ENCODE measurements around the gene NAGA. TPM values are rescaled to one million over a fixed set of nuclear protein-coding genes. Genes with fewer than 3 reads are reported as not detected.

The NAGA gene
- total and polyA plus RNA-seq, 7 donors: 6.6 to 28.6 (median 21.6) TPM

DNA sequence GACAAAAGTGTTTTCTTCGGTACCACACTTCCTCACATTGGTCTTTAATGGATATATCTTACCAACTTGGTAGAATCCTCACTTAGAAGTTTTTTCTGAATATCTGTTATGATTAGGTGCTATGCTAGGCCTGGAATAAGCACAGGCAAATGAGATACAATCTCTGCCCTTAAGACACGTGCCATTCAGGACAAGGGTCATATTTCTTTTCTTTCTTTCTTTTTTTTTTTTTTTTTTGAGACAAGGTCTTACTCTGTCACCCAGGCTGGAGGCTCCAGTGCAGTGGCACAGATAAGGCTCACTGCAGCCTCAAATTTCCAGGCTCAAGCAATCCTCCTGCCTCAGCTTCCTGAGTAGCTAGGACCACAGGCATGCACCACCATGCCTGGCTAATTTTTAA is 49.0 kb downstream of the NAGA start:
- no peaks in the 10 kb centered on the region for H3K27me3 ChIP-seq
- no peak overlapping the region for H3K4me3 ChIP-seq
- H3K4me1 ChIP-seq: no peaks in the 10 kb centered on the region
- TF ChIP-seq POLR2A (IDR thresholded peaks at IDR 0.05) (no peak), POLR2AphosphoS5 (IDR thresholded peaks at IDR 0.05) (no peak), EP300 (IDR thresholded peaks at IDR 0.05) (no peak)
- TF ChIP-seq, protein P1, sequence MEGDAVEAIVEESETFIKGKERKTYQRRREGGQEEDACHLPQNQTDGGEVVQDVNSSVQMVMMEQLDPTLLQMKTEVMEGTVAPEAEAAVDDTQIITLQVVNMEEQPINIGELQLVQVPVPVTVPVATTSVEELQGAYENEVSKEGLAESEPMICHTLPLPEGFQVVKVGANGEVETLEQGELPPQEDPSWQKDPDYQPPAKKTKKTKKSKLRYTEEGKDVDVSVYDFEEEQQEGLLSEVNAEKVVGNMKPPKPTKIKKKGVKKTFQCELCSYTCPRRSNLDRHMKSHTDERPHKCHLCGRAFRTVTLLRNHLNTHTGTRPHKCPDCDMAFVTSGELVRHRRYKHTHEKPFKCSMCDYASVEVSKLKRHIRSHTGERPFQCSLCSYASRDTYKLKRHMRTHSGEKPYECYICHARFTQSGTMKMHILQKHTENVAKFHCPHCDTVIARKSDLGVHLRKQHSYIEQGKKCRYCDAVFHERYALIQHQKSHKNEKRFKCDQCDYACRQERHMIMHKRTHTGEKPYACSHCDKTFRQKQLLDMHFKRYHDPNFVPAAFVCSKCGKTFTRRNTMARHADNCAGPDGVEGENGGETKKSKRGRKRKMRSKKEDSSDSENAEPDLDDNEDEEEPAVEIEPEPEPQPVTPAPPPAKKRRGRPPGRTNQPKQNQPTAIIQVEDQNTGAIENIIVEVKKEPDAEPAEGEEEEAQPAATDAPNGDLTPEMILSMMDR (IDR thresholded peaks at IDR 0.05): no peak
- H3K9me3 ChIP-seq: no peaks in the 10 kb centered on the region
- 59 to 86% methylated on average over 2 of the region's 2 CpGs for WGBS, 2 donors
- DNase-seq: no peak
- intact Hi-C loops (cut with DNase I): no loop called here
- H3K36me3 ChIP-seq: no peaks in the 10 kb centered on the region
- no peak overlapping the region for H3K27ac ChIP-seq

DNA sequence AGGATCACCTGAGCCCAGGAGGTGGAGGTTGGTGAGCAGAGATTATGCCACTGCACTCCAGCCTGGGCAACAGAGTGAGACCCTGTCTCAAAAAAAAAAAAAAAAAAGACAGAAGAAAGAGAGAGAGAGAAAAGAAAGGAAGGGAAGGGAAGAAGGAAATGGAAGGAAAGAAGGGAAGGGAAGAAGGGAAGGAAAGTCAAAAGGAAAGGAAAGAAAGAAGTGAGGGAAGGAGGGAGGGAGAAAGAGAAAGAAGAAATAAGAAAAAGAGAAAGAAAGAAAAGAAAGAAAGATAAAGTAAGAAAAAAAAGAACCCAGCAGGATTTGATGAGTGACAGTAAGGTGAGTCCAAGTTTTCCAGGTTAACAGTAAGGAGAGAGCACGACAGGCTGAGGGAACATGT is 52.4 kb downstream of the NAGA start:
- TF ChIP-seq POLR2AphosphoS5 (IDR thresholded peaks at IDR 0.05) (no peak), POLR2A (IDR thresholded peaks at IDR 0.05) (no peak), EP300 (IDR thresholded peaks at IDR 0.05) (no peak)
- TF ChIP-seq, protein P1 (IDR thresholded peaks at IDR 0.05): no peak
- no peak for DNase-seq
- intact Hi-C loops (cut with DNase I): no loop called here
- H3K4me3 ChIP-seq: no peak overlapping the region
- no peaks in the 10 kb centered on the region for H3K9me3 ChIP-seq
- H3K4me1 ChIP-seq: no peaks in the 10 kb centered on the region
- no peak overlapping the region for H3K27ac ChIP-seq
- no peaks in the 10 kb centered on the region for H3K36me3 ChIP-seq
- H3K27me3 ChIP-seq: no peaks in the 10 kb centered on the region
- 90 to 91% methylated on average over 1 of the region's 1 CpG for WGBS, 2 donors

DNA sequence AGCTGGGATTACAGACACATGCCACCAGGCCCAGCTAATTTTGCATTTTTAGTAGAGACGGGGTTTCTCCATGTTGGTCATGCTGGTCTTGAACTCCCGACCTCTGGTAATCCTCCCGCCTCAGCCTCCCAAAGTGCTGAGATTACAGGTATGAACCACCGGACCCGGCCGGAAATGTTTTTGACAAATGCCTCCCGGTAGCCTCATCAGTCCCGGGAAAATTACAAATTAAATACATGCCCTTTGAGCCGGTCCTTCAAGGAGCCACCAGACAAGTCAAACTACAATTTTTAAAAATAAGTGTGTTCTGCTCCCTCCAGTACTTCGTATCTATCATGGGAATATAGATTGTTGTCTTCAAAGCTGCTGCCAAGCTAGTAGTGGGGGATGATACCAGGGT is 54.5 kb downstream of the NAGA start:
- DNase-seq: no peak
- intact Hi-C loops (cut with DNase I): no loop called here
- Histone ChIP-seq H3K36me3 (no peaks in the 10 kb centered on the region), H3K27ac (no peak overlapping the region), H3K4me1 (no peaks in the 10 kb centered on the region), H3K9me3 (peaks cover 0 to 2% (median 1%) of the 10 kb centered on the region in 4 donors), H3K27me3 (no peaks in the 10 kb centered on the region), H3K4me3 (no peak overlapping the region)
- no peak for TF ChIP-seq POLR2AphosphoS5 (IDR thresholded peaks at IDR 0.05)
- no peak for TF ChIP-seq POLR2A (IDR thresholded peaks at IDR 0.05)
- TF ChIP-seq, protein P1 (IDR thresholded peaks at IDR 0.05): no peak
- TF ChIP-seq EP300 (IDR thresholded peaks at IDR 0.05): no peak
- 87 to 89% methylated on average over 10 of the region's 10 CpGs for WGBS, 2 donors

DNA sequence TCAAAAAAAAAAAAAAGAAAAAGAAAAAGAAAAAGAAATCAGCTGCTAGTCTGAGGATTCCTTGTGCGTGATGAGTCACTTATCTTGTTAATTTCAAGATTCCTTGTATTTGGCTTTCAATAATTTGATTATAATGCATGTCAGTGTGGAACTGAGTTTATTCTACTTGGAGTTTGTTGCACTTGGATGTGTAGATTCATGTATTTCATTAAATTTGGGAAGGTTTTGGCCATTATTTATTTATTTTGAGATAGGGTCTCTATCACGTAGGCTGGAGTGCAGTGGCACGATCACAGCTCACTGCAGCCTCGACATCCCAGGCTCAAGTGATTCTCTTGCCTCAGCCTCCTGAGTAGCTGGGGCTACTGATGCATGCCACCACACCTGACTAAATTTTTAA is 57.2 kb downstream of the NAGA start:
- no peak overlapping the region for H3K27ac ChIP-seq
- no peak overlapping the region for H3K4me3 ChIP-seq
- WGBS, 2 donors: 90 to 92% methylated on average over 4 of the region's 4 CpGs
- H3K36me3 ChIP-seq: no peaks in the 10 kb centered on the region
- no peaks in the 10 kb centered on the region for H3K4me1 ChIP-seq
- no peaks in the 10 kb centered on the region for H3K27me3 ChIP-seq
- TF ChIP-seq EP300 (IDR thresholded peaks at IDR 0.05): no peak
- TF ChIP-seq, protein P1 (IDR thresholded peaks at IDR 0.05): no peak
- no peak for TF ChIP-seq POLR2AphosphoS5 (IDR thresholded peaks at IDR 0.05)
- no peak for TF ChIP-seq POLR2A (IDR thresholded peaks at IDR 0.05)
- H3K9me3 ChIP-seq: peaks cover 4 to 7% (median 5%) of the 10 kb centered on the region in 4 donors
- no peak for DNase-seq
- intact Hi-C loops (cut with DNase I): no loop called here

DNA sequence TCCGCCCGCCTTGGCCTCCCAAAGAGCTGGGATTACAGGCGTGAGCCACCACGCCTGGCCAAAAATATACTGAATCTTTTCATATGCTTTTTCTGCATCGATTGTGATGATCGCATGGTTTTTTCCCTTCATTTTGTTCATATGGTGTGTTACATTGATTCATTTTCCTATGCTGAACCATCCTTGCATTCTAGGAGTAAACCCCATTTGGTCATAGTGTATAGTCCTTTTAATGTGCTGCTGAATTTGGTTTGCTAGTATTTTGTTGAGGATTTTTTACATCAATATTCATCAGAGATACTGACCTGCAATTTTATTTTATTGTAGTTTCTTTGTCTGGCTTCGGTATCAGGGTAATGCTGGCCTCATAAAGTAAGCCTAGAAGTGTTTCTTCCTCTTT is 59.8 kb downstream of the NAGA start:
- peaks cover 4 to 7% (median 5%) of the 10 kb centered on the region in 4 donors for H3K9me3 ChIP-seq
- DNase-seq: no peak
- no peak overlapping the region for H3K27ac ChIP-seq
- no peak overlapping the region for H3K4me3 ChIP-seq
- TF ChIP-seq, protein P1 (IDR thresholded peaks at IDR 0.05): no peak
- no peak for TF ChIP-seq EP300 (IDR thresholded peaks at IDR 0.05)
- TF ChIP-seq POLR2AphosphoS5 (IDR thresholded peaks at IDR 0.05): no peak
- no peak for TF ChIP-seq POLR2A (IDR thresholded peaks at IDR 0.05)
- no peaks in the 10 kb centered on the region for H3K36me3 ChIP-seq
- no peaks in the 10 kb centered on the region for H3K4me1 ChIP-seq
- H3K27me3 ChIP-seq: no peaks in the 10 kb centered on the region
- intact Hi-C loops (cut with DNase I): no loop called here
- 95% methylated on average over 7 of the region's 7 CpGs for WGBS, 2 donors
